ENCODE measurements around the gene MAP10.
A peak's percentile ranks its signal among the peaks of the same experiment; 100 is the strongest.
"Not testable (repeated sequence)": the region's sequence is repeated elsewhere in the genome, so short reads cannot be mapped to it uniquely, and the experiment has no call there.

MAP10 gene, protein sequence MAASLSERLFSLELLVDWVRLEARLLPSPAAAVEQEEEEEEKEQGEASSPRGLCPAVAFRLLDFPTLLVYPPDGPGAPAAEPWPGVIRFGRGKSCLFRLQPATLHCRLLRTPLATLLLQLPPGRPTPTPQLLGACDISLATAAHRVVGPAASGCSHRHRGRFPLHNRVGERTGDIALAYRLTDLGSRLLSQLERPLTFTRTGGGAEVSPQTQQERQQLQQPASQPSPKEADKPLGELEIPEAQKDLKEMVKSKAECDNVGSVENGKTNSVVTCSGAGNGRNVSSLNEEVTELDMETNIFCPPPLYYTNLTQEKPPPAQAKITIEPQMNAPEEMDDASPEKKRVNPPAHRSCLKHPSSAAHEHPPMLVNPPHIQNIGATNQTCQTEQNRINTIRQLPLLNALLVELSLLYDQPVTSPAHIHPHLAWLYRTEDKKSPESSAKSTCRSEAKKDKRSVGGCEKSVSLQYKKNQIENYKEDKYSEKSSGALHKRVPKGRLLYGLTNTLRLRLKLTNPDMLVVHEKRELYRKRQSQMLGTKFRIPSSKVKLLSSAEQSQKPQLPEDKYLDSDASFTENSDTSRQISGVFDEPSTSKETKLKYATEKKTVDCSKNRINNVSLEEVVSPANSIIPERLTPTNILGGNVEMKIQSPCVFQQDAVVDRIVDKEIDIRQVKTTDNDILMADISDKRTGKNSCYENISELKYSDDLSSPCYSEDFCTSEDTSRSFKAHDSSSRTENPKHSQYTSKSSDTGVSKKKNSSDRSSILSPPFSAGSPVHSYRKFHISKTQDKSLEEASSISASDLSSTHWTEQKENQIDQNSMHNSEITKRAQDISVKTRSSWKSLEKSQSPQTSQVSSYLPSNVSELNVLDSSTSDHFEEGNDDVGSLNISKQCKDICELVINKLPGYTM

DNA sequence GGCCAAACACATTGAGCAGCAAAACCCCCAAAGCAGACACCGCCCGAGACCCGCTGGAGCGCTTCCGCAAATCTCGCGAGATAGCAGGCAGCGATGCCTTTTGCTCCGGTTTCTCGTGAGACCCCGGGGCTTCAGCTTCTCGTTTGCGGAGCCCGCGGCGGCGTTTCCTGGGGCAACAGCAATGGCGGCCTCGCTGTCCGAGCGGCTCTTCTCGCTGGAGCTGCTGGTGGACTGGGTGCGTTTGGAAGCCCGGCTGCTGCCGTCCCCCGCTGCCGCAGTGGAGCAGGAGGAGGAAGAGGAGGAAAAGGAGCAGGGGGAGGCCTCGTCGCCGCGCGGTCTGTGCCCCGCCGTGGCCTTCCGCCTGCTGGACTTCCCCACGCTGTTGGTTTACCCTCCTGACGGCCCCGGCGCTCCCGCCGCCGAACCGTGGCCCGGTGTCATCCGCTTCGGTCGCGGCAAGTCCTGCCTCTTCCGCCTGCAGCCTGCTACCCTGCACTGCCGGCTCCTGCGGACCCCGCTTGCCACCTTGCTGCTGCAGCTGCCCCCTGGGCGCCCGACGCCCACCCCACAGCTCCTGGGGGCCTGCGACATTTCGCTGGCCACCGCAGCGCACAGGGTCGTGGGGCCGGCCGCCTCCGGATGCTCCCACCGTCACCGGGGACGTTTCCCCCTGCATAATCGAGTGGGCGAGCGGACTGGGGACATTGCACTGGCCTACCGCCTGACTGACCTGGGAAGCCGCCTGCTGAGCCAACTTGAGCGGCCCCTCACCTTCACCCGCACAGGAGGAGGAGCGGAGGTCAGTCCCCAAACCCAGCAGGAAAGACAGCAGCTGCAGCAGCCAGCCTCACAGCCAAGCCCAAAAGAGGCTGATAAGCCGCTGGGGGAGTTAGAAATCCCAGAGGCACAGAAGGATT lies at the start of gene MAP10:
Gene MAP10 (plus strand): TSS at position 148 of the 917 bp plus-strand sequence. CDS start 34 bp downstream, at position 182.
- DNase-seq: peak; percentile 67

DNA sequence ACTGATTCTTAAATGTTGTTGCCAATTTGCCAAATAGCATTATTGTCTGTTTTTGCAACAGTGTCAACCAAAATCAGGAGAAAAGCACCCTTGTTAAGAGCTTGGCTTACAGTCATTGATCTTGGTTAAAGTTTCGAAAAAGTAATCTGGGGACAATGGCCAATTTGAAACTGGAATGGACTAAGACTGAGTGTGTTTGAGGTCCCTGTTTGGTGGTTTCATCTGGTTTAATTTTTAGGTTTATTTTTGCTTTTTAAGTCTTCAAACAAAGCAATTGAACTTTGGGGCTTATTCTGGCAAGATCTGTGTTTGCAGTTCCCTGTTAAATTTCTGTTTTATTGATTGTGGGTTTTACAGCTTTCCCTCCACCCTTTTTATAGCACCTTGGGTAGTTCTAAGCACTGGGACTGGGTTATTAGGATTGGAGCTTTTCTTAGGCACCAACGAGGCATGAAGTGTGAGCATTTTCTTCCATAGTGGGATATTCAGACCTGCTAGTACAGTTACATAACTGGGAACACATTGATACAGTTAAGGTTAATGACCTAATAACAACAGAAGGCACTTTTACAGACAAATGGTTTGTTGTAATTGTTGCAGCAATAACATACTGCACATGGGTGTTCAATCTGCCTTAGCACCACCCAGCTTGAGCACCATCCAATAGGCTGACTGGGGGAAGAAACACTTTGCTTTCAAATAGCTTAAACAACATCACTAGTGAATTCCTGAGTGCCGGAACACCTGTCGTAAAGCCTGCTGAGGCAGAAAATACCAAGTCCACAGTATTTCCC lies 40.6 kb upstream of the MAP10 start:
- DNase-seq: no peak

DNA sequence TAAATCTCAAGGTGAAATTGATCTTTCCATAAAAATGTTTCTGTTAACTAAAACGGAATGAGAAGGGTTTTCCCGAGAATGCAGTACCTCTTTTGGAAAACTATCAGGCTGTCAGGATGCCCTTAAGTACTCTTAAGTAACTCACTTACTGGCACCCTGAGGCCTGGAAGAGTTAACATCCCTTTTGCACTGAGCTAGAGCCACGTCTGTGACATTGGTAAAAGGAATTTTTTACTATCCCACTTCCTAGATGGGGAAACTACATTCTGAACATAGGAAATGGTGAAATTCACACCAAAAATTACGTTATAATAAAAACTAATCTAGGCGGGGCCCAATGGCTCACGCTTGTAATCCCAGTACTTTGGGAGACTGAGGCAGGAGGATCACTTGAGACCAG lies 39.7 kb upstream of the MAP10 start:
- no peak for DNase-seq

DNA sequence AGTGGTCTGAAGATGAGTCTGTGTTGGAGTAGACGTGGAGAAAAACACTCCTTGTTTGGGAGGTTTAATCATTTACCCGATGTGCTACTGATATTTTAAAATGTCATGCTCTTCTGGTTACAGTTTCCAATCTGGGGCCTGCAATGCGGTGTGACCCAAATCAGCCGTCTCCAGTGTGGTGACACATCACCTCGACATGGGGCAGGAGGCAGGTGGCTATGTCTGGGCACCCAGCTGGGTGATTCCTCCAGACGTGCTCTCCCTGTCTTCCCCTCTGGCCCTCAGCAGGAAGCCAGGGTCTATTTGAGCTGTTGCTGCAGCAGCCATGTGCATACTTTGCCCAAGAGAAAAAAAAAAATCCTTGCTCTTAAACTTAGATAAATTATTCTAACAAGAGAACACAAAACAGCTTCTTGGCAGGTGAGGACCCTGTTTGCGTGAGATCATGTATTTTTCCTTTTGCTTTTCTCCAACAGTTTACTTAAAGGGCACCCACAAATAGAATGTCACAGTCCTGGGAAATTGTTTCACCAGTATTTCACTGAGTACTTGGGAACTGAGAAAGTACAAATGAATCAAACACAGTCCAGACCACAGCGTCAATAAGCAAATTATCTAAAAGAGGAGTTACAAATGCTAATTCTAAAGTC lies 38.9 kb upstream of the MAP10 start:
- no peak for DNase-seq

DNA sequence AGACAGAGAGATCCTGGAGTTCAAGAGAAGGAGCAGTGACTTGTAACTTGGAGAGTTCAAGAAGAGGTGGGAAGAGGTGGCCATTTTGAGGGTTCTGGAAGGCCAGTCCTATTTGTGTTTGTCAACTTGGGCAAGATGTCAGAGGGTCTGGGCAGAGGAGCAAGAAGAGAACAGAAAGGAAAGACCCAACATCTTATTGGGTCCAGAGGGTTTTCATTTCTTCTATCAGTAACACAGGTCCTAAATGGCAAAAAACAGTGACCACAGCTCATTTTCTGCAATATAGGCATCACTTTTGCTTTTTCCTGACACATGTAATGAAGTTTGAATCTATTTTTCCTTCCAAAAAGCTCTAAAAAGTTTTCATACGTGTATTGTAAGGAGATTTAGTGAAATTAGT lies 38.3 kb upstream of the MAP10 start:
- DNase-seq: no peak

DNA sequence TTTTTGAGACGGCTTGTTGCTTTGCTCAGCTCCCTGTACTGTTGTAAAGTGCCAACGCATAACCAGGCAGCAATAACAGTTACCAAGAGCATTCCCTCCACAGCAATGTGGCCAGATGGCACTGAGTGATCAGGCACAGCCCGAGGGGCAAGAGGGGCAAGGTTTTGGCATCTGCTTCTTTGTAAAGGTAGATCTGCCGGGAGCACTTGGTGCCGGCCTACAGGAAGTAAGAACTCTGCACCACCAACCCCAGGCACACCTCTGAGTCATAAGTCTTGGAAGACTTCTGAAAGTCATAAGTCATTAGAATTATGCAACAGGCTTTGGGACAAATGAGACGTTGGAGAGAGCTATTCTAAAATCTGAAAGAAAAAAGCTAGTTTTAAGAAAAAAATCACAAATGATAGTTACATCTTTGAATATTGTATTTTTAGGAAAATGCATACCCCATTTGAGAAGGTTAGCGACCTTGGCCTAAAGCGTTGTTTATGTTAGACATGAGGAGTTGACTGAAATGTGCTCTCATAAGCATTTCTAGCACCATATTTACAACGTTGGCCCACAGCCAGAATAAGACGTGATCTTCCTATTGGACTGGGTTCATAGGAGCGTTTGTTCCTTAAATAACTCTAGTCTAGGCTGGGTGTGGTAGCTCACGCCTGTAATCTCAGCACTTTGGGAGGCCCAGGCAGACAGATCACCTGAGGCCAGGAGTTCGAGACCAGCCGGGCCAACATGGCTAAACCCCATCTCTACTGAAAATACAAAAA lies 37.7 kb upstream of the MAP10 start:
- DNase-seq: no peak

DNA sequence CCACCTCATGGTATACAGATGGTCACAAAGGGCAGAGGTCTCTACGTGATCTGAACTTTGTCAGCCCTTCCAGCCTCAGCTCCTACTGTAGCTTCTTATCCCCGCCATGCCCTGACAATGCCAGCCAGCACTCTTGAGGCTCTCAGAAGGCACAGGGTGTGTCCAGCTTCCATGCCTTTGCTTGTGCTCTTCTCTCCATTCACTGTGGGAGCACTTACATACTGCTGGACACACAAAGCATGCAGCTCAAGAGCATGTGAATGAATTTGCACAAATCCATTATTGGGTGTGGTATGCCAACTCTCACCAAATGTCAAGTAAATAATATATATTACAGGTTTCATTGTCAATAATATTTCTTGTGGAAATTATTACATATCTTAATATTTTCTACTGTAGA lies 36.4 kb upstream of the MAP10 start:
- no peak for DNase-seq

DNA sequence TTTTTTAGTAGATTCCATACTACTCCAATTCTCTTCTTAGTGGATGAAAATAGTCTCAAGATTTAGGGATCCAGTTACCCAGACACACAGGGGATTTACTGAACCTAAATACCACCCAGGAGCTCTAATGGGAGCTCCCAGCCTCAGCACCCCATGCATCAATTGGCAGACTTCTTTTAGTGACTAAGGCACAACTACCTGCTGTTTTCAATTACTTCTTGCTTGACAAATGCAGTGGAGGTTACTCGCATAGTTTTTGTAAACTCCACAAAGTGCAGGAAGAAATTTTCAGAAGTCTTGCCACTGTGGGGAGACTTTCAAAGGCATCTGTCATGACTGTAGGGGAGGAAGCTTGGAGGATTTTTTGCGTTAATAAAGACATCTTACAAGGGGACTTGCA lies 35.5 kb upstream of the MAP10 start:
- DNase-seq: no peak

DNA sequence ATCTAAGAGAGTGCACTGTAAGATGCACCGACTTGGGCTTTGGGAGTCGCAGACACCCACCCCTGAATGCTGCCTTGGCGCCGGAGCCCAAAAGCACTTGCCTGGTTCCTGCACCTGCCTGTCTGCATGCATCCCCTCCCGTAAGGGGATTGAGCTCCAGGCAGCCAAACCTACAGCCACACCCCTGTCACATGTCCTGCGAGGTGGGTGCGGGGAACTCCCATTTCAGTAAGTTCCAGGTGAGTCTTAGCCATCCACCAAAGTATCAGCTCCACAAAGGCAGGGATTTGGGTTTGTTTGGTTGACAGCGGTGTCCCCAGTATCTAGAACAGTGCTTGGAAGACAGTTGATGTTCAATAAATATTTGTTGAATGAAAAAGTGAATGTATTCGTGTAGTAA lies 31.5 kb upstream of the MAP10 start:
- DNase-seq: no peak

DNA sequence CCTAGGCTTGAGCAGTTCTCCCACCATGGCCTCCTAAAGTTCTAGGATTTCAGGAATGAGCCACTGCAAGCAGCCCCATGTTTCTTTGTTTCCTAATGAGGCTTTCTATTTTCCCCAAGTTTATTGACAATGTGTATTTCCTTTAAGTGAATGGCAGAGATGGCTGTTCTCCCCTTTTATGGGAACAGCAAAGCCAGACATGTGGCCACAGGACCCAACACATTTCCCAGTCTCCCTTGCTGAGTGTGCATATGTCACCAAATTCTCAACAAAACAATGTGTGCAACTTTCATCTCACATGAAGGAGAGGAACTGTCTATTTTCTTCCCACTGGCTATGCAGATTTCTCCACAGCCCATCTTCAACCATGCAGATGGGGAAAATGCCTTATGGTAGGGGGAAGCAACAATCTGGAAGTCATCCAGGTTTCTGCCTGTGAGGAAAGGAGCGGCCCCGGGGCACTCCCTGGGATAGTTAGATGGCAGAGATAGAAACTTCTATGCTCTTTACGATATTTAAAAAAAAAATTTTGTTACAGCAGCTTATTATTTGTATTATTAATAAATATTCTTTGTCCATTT lies 28.6 kb upstream of the MAP10 start:
- no peak for DNase-seq

DNA sequence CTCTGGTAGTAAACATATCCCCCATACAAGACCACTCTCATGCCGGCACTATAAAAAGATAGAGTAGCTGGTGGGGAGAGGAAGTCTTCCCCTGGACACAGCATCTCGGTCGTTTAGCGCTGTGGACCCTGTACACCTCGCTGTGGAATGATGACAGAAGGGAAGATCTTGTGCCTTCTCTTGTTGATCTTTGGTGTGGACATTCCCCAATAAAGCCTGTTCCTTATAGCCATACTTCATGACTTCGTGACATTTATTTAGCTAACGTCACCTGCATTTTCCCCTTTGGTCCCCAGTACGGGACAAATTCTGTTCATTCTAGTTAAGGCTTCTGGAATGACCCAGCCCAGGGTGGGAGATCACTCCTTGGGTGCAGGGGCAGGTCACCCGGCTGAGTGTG lies 24.9 kb upstream of the MAP10 start:
- DNase-seq: no peak

DNA sequence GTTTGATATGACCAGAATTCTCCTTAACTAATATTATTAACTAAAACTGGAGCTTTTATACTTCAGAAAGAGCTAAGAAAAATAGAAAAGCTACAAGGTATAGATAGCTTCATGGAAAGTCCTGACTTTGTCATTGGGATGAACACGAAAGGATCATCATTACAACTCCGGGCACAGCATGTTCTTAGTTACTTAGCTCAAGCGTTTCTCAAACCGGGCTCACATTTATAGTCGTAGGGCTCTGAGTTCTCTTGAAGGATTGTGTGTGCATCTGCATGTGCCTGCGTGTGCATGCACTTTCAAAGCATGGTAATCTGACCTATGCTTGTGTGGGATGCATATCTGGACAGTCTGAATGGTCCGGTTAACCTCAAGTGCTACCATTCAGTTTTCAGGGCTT lies 20.4 kb upstream of the MAP10 start:
- no peak for DNase-seq

DNA sequence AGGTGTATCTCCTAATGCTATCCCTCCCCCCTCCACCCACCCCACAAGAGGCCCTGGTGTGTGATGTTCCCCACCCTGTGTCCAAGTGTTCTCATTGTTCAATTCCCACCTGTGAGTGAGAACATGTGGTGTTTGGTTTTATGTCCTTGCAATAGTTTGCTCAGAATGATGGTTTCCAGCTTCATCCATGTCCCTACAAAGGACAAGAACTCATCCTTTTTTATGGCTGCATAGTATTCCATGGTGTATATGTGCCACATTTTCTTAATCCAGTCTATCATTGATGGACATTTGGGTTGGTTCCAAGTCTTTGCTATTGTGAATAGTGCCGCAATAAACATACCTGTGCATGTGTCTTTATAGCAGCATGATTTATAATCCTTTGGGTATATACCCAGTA lies 19.6 kb upstream of the MAP10 start:
- DNase-seq: not testable (repeated sequence)

DNA sequence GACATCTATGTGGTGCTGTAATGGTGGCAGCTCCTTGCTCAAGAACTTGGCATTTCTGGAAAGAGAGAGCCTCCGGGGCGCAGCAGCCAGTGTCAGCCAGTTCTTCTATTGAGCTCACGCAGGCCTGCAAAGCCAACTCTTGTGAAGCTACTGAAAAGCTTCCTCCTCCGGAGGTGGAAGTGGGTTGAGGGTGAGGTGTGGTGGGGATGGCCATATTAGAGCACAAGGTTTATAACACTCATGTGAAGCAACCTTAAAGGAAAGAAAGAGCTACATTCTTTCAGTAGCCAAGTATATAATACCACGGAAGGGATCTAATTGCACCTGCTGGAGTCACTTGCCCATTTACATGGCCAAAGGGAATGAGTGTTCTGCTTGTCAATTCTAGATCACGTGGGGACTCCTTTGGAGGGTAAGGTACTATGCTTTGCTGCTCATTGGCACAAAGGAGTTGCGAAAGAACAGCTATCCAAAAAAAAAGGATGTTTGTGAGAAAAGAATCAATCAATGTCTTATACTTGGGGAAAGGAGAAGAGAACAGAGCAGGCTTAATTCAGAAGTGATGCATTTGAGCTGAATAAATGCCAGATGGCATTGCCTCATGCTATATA lies 18.3 kb upstream of the MAP10 start:
- DNase-seq: no peak

DNA sequence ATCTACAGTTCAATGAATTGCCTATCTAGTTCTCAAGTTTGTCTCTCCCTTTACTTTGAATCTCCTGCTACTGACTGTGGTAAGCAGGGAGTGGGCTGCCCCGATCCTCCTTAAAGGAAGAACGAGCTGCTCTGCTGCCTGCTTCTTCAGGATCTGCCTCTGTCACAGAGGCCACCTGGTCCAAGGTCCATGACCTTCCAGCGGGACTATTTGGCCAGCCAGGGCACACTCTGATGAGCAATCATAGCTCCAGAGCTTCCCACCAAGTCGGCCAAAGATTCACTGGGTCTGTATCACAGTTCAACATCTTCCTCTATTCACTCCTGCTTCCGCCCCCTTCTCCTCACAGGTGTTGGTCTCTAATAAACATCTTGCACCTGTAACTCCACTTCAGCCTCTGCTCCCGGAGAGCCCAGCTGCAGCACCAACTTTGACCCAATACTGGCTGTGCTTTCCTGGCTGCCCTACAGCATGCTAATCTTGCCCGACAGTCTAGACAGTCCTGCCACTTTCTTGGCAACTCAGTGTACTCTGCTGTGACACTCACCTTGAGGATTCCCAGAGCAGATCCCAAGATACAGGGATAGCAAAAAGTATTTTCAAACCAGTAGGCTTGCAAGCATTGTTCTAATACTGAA lies 16.9 kb upstream of the MAP10 start:
- no peak for DNase-seq

DNA sequence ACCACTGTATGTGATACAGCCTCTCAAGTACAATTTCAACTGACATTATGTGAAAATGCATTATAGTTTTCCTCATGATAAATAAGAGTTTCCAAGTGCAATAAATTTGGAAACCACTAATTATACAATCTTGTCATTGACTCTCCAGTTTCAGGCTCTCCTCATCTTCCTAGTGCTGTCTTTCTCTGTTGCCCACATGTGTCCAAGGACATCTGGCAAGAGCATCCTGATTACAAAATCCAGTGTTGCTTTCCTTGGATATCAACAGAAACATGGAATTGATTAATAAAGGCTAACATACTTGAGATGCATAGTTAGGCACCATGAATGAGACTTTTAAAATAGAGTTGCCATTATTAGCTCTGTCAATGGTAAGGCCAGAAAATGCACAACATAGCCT lies 15.6 kb upstream of the MAP10 start:
- DNase-seq: no peak

DNA sequence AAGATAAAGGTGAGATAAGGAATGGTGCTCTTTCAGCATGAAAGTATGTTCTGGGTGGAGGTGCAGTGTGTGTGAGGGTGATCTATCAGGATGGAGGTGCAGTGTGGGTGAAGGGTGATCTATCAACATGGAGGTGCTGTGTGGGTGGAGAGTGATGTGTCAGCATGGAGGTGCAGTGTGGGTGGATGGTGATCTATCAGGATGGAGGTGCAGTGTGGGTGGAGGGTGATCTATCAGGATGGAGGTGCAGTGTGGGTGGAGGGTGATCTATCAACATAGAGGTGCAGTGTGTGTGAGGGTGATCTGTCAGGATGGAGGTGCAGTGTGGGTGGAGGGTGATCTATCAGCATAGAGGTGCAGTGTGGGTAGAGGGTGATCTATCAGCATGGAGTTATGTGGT lies 12.3 kb upstream of the MAP10 start:
- DNase-seq: no peak

DNA sequence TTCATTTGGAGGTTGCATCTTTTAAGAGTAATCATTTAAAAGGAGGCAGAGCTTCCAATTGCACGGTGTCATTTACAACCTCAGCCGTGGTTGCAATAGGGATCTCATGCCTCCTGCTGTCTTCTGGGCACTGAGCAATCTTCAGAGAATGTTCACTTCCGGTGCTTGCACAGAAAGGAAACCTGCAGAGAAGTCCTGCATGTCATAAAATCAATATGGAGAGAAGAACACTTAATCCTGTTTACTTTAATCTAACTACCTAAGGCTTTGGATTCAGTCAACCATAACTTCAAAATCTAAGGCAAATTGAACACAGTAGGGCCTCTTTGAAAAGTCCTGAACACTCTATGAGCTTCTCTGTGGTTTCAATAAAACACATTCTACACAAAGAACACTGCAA lies 11.3 kb upstream of the MAP10 start:
- no peak for DNase-seq

DNA sequence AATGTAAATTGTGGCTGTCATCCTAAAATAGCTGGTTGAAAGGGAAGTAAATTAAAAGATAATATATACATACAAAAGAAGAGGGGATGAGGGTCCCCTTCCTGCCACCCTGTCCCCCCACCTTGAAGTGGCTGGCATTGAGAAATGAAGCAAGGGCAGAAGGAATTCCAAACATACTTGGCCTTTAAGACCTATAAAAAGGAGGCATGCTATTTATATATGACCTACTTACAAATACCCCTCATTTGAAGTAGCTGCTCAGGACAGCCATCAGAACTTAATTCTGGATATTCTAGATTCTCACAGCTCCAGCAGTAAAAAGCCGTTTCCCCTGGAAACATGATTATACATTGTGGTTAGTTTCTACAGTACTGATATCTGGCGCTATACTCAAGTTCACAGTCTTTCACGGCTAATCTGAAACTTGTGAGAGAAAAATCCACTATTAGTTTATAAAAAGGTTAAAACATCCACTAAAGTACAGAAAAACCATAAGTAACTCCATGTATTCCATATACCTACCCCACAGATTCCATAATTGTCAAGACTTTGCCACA lies 9.6 kb upstream of the MAP10 start:
- no peak for DNase-seq

All from NCI-H748 treated with DMSO at 0.1 percent for 48 hours (cell line).